Stimulated activated naive CD4-positive, alpha-beta T cell (primary cell): ENCODE measurements around the gene CASZ1.

Experiments used
- DNase-seq, 6 experiments: peaks; one replicate each; lab custom pipeline; 2025; lab: John Stamatoyannopoulos, UW

The CASZ1 gene

DNA sequence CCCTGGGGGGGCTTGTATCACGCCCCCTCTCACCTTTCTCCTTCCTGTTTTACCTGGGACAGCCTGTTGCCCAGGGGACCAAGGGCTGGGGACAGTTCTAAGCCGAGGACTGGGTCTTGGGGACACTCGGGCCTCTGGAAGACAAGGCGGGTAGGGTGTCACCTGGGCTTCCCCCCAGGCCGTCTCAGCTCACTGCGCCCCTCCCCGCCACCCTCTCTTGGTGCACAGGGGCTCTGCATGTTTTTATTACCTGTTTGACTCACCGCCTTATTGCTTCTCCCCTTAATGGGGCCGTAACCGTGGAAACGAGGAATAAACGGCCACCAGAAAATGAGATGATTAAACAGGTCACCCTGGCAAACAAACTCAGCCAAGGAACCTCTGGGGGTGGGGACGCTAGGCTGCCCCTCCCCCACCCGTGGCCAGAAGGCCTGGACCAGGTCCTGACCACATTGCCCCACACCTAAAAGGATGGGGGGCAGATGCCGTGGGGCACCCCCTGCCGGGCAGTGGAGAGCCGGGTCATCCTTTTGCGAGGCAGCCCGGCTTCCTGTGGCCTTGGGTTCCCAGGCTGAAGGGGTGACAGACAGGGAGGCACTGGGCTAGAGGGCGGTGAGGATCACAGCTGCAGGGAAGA is 109.9 kb downstream of the CASZ1 start:
- no peak for DNase-seq

DNA sequence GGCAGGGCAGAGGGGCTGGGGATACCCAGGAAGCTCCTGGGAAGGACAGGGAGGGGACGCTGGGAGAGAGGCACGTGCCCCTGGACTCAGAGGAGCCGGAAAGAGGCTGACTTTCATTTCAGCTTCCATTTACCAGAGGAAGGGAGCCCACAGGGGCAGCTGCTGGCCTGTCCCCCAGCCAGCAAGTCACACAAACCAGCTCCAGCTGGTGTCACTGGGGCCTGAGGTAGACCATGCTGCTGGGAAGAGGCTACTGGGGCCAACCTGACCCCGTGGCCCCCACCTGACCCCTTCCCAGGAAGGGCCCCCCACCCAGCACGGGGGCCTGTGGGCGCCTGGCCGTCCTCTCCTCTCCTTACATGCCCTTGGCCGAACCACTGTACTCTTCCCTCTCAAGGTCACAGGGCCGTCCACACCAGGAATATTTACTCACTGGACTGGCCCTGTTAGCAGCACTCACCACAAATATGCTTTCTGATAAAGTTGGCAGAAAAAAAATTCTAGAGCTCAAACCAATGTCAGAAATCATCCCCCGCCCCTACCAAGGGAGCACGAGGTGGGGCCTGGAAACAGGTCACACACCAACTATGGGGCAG is 110.5 kb downstream of the CASZ1 start:
- no peak for DNase-seq

DNA sequence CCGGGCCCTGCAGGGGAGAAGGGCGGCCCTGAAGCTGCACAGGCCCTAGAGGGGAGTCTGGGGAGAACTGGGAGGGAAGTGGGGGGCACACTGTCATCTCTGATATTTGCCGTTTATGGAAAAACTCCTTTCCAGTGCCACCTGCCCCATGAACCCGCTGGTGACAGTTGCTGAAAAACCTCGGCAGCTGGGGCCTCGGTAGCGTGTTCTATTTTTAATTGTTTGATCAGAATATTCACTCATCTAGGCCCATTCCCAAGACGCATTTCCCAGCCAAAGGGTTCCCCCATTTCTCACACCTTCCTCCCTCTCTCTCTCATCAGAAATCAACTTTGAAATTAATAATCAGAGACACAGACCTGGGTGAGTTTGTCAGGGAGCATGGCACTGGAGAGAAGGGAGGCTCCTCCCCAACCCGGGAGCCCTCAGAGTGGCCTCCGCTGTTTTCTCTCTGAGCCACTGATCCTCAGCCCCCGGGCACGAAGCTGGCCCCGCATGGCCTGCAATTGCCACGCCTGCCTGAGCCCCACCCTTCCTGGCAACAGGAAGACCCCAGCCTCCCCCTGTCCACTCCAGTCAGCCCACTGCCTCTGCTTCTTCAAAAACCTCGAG is 111.1 kb downstream of the CASZ1 start:
- no peak for DNase-seq

DNA sequence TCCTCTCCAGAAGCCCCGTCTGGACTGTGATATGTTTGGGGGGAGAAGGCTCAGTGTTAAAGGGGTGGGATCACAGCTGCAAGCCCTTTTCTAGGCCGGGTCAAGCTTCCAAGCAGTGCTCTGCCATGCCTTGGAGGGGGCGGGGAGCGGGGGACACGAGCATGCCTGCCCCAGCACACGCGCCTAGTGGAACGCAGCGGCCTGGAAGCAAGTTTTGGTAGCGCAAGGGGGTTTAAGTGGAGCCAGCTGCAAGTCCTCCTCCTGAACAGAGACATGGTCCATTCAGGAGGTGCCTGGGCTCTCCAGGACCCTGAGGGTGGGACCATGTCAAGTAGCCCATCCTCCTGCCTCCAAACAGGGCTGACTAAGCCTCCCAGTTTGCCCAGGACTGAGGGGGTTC is 112.2 kb downstream of the CASZ1 start:
- DNase-seq = no peak

DNA sequence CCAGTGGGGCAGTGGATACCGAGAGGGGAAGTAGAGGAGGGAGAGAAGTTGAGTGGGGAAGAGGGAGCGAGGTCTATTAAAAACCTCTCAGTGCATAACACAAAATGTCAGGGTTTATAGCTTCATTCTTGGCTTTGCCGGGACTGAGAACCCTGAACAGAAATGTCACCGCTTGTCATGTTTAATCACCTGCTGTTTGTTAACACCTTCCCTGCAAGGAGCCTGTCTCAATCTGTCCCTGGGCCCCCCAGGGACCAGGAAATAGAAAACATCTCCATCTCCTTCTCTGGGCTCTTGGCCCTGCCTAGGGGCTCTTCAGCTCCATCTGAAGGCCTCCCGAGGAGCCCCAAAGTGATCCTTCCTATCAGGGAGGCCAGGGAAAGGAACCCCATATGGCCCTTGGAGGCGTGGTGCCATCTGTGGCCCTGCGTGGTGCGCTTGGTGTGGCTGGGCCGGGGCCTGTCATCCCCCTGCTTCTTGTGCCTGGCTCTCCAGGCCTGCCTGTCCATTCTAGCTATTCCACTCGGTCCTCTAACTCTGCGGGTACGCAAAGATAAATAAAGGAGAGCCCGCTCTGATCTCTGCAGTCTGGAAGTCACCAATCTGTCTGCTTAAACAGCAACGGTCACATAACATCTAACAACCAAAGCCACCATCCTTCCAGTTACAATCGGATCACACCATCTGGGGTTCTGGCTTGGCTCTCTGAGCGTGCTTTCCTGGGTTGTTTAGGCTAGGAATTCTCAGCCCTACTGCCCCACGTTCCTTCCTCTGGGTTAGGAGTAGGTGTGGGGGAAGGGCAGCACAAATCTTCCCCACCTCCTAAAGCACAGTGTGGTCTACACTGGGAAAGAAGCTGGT is 113.8 kb downstream of the CASZ1 start:
- no peak for DNase-seq

DNA sequence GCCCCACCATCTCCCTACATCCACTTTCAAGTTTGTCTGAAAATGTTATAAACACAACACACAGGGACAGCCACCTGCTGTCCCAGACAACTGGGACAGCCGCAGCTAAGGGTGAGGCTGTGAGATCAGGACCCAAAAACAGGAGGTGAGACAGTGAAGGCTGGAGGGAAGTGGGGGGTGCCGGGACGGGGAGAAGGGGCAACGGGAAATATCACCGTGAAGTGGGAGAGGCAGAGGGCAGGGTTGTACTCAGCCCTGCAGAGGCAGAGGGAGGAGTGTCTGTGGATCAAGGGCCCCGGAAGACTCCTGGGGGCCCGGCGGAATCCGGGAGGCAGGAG is 114.4 kb downstream of the CASZ1 start:
- no peak for DNase-seq

DNA sequence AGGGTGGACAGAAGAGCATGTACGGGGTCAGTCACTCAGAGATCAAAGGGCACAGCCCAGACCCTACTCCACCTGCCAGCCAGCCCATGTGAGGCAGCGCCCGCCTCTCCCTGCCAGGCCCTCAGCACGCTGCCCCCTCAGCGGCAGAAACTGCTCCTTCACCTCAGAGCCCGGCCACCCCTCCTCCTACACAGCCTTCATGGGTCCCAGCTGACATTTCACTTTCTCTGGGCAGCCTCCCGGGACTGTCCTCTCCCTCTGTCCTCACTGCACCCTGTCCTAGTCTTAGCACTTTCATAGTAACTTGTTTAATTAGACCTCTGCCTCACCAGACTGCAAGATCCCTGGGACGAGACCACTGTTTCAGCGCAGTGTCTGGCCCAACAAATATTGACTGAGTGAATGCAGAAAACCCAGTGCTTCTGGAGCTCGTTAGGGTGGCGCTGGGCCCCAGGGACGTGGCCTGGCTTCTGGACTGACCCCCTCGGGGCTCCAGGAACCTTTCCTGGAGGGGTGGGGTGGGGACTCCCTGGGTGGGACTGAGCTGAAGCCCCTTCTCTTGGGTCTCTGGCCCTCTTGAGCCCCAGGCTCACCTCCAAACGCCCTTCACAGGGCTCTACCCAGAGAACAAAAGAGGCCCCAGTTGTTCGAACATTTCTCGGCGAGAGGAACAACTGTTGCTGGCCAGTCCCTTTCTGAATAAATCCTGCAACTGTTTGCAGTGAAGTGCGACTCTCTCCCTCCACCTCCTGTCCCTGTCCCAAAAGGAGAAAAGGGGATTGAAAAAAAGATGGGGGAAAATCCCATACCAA is 114.9 kb downstream of the CASZ1 start:
- DNase-seq = no peak

DNA sequence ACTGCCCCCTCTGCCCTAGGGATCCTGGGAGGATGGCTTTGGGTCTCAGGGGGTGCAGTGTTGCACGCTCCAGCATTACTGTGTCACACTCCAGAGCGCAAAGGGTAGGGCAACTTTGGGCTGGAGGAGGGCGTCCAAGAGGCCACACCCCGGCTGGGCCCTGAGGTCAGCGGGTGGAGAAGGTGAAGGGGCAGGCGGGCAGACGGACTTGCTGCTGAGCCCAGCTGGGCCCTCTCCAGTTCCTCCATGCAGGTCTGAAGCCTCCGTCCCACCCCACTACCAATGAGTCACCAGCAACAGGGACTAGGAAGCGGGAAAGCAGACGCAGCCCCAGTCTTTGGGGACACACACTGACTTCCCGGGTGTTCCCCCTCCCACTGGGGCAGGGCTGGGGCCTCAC is 116.0 kb downstream of the CASZ1 start:
- no peak for DNase-seq

DNA sequence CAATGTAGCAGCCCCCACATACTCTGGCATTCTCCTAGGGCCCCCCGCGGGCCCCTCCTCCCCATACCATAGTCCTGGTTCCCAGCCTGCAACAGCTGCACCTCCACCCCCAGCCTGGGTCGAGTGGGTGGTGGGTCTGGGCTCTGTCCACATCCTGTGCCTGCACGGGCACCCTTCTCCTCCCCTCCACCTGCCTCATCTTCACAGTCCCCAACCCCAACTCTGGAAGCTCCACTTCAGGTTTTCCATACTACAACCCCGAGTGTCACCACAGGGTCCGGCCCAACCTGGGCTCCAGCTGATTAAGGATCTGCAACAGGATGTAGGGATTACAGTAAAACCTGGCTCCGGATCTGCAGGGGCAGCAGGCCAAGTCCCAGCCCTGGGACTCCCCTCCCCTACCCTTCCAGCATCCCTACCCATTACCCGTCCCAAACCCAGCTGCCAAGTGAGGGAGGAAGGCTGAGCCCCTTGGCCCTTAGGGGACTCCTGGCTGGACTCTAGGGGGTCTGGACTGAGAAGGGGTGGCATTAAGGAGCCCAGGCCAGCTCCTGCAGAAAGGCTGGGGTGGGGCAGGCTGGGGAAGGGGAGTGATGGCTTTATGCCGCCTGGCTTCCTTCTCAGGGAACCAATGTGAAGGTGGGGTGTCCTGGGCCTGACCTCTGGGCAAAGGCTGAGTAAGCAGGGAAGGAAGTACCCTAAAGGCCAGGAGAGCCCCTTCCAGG is 116.8 kb downstream of the CASZ1 start:
- no peak for DNase-seq

DNA sequence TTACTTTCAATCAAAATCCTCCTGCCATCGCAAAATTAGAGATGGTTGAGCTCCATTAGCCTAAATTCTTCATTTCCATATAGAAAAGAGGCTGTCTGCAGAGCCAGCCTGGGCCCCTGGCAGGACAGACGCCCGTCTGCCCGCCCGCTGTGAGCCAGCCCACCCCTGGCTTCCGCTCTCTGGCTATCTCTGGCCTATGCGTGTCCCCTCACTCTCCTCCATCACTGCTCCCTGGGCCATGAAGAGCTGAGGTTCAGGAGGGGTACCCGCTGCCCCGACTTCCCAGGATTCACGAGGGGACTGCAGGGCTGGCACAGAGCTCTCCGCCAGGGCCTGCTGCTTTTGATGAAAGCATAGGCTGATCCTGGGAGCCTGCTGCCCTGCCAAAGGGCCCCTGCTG is 117.6 kb downstream of the CASZ1 start:
- DNase-seq = no peak

DNA sequence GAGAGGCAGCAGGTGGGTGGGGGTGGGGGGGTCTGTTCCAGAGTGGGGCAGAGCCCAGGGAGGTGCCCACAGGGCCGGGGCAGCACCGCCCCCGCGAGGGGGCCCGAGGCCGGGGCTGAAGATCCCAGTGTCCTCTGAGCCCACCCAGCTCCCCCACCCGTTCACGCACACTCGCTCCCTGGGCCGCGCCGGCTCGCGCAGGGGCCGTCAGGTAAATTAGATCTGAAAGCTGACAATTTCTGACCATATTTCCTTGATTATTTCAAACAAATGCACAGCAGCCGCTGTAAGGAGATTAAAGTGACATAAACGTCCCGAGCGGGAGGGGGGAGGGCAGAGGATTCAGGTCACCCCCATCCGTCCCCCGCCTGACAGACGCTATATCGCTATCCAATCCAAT is 118.0 kb downstream of the CASZ1 start:
- no peak for DNase-seq

DNA sequence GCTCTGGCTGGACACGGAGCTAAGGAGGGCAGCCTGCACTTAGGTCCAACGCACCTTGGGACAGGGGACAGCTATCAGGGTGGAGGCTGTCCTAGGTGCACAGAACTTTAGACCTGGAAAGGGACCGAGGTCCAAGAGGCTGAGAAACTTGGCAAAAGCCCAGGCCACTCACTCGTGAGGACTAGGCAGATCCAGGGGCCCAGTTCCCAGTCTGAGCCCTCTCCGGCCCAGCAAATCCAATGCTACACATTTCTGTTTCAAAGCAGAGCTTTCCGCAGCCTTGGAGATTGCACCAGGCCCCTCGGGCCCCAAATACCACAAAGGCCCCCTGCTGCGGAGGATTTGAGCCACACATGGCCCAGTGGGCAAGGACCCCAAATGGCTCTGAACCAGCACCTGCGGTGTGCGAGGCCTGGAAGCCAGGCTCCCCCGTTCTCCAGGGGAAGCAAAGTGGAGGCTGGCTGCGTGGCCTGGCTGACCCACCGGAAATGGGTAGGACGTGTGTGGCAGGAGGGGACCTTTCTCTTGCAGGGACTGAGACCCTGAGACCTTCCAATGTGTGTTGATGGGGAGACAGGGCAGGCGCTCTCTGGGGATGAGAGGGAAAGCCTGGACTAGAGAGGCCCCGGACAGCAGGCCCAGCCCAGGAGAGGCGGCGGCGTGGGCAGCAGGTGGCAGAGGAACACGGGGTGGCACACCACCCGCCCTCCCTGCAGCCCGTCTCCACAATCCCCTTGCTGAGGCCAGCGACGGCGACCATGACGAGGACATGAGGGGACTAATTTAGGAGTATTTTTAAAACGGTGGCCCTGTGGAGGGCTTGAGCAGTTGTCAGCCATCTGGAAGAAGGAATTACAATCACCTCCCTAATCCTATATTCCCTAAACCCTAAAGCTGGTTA is 118.7 kb downstream of the CASZ1 start:
- DNase-seq = no peak

DNA sequence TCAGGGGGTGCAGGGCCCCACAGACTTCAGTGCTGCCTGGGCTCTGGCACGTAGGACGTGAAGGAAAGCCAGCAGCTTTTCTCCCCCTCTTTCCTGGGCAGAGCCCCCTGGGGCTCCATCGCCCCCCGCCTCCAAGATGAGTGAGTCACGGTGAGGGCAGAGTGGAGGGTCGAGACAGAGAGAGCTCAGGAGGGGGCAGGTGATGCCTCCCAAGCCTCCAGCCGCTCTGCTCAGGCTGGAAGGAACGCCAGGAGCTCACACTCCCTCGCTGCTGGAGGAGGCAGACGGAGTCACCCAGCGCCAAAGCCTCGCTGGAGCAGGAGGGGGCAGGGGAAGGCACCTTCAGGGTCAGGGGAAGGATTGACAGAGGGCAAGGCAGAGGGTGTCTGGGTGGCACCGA is 119.5 kb downstream of the CASZ1 start:
- no peak for DNase-seq

DNA sequence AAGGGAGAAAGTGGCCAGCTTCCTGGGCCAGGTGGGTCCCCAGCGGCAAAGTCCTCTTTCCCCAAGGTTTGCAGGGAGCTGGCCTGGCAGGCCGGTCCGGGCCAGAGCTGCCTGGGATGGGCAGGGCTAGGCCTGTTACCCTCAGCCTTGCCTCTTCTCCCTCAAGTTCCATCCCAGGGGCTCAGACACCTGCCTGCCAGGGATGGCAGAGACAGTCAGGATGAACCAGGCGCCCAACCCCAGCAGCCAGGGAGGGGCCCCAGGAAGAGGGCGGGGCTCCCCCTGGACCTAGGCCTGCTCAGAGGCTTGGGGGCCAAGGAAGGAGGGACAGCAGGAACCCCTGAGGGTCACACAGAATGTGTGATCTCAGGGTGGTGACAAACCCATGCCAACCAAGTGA is 120.6 kb downstream of the CASZ1 start:
- DNase-seq = no peak

DNA sequence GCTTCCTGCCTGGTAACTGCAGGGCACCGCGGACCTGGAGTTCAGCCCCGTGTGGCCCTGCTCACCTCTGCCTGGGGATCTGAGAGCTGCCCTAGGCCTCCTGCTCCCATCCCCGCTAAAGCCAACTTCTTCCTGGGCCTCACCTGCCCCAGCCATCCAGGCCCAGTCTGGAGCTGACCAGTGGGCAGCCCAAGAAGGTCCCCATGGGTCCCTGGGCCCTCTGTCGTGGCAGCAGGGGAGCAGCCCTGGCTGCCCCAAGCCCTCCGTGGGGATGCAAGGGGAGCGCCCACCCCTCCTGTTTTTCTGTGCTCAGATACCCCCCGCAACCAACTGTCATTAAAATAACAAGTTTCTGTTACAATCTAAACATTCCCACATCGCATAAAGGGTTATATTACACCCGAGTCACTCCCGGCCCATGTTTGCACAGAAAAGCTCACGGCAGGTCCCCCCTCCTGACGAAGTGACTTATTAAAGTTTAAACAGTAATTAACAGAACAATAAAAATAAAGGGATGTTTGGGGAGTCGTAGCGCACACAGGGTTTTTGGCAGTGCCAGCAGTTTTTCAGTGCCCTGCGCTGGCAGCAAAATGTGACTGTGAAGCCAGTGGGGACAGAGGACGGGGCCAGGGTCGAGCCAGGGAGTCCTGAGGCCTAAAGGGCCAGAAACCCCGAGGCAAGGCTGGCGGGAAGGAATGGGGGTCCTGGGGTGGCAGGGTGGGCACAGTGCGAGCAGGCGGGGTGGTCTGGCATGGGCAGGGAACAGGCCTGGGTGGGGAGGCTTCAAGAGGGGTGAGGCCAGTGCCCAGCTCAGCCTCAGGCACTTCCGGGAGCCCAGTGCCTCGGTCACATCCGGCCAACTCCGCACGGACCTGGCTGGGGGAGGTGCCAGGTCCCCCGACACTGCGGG is 121.5 kb downstream of the CASZ1 start:
- no peak for DNase-seq

DNA sequence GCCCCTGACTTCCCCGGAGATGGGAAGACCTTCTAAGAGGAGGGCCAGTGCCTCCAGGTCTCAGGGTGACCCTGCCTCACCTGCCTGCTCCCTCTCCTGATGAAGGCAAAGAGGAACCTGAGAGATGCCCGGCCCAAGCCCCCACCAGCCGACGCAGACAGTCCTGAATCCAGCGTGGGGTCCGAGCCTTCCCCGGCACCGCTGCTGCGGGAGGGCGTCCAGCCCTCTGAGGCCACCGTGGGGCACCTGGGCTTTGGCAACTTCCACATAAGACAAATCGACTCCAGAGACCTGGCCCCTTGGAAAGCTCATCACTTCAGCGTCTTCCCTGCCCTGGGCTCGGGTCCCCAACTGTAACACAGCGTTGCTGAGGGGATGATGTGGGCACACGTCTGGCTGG is 122.2 kb downstream of the CASZ1 start:
- no peak for DNase-seq

DNA sequence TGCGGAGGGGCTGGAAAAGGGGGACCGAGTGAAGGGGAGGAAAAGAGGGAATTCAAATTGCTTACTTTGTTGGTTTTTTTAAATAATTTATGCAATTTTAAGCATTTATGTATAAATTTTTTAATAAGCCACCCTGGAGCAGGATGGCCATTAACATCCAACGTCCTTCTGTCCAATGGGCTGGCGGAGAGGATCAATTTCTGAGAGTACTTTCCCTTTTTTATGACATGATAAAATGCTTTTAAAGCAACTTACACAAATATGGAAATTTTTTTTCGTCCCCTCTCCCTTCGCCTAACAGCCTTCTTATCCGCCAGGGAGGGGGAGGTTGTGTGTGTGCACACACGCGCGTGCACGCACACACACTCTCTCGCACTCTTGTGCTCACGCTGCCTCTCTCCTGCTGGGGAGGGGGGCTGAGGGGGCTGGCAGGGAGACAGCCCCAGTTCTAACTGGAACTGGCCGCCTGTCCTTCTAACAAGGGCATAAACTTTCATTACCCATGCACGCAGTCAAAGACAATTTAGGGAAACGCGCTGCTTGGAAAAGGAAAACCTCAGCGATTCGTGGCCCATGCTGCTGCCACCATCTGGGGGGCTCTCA is 123.2 kb downstream of the CASZ1 start:
- no peak for DNase-seq

DNA sequence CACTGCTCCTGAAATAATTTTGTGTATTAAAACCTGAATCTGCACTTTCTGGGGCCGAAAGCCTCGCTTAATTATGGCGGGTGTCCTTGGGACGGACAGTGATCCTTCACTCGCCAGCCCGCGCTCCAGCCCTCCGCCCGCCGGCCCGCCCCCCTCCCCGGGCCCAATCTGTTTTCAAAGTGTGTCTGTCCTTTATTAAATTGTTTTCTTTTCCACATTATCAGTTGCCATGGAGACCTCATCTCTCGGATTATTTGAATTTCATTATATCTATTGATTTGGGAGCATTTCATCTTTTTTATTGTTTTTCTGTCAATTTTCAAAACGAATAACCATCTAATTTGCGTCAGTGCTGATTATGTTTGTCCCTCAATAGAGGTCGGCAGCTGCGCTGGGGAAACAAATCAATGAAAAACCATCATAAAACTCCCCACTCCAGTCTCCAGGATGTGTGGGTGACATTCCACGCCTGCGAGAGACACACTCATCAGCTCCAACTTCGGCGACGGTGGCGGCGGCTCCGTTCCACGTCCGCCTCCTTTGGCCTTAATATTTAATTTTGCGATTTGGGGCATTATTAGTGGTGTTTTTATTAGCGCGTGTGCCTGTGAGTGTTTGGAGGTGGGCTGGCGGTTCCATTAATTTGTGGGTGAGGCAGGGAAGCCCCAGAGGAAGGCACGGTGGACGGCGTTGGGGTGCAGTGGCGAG is 123.9 kb downstream of the CASZ1 start:
- no peak for DNase-seq
